Astrocyte (in vitro differentiated cells and primary cell): ENCODE data around the gene MARCHF6.

Experiments
- EZH2 ChIP-seq: IDR thresholded peaks from 2 replicates; pipeline ENCODE4 v1.6.1; 2012; ENCODE audit warnings: mild to moderate bottlenecking, low read length, inconsistent platforms; ENCODE audit not compliant: insufficient read depth
- TF ChIP-seq, protein P1 (sequence below): IDR thresholded peaks from 2 replicates; pipeline ENCODE4 v1.5.1; 2011; ENCODE audit warnings: low read depth, mild to moderate bottlenecking, inconsistent platforms, low read length, moderate library complexity; ENCODE audit not compliant: insufficient read depth

DNA sequence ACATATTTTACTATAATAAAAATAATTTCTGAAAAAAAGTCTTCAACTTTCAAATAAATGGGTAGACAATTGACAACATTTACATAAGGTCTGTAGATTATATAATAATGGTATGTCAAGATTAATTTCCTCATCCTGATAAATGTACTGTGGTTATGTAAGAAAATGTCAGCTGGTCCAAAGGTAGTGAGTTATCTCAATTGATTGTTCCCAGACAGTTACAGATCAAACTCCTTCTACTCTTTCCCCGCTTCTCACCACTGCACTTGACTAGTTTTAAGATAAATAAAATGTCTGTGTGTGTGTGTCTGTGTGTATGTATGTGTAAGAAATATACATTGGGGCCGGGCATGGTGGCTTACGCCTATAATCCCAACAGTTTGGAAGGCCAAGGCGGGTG is 16.4 kb upstream of the MARCHF6 start:
- TF ChIP-seq, protein P1, sequence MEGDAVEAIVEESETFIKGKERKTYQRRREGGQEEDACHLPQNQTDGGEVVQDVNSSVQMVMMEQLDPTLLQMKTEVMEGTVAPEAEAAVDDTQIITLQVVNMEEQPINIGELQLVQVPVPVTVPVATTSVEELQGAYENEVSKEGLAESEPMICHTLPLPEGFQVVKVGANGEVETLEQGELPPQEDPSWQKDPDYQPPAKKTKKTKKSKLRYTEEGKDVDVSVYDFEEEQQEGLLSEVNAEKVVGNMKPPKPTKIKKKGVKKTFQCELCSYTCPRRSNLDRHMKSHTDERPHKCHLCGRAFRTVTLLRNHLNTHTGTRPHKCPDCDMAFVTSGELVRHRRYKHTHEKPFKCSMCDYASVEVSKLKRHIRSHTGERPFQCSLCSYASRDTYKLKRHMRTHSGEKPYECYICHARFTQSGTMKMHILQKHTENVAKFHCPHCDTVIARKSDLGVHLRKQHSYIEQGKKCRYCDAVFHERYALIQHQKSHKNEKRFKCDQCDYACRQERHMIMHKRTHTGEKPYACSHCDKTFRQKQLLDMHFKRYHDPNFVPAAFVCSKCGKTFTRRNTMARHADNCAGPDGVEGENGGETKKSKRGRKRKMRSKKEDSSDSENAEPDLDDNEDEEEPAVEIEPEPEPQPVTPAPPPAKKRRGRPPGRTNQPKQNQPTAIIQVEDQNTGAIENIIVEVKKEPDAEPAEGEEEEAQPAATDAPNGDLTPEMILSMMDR = no peak
- no peak for TF ChIP-seq EZH2
